ENCODE data around the gene EFCAB8.

- TF ChIP-seq CTCF (IDR thresholded peaks at IDR 0.05; ENCODE audit: borderline replicate concordance, extremely low read depth, low read length, poor library complexity, severe bottlenecking) (no peak), EZH2 (IDR thresholded peaks at IDR 0.05; ENCODE audit: borderline replicate concordance, low read depth, low read length, severe bottlenecking) (no peak)
Observed at GRCh38 chr20:32830437-32830836, 28.3 kb upstream of the EFCAB8 start.

Measured in DND-41 (cell line).